Fibroblast of the aortic adventitia (primary cell): ENCODE results near the gene PARS2. TPM values are rescaled to one million over a fixed set of nuclear protein-coding genes. Genes with fewer than 3 reads are reported as not detected.
A peak's percentile ranks its signal among the peaks of the same experiment; 100 is the strongest.
"Not testable (repeated sequence)": the region's sequence is repeated elsewhere in the genome, so short reads cannot be mapped to it uniquely, and the experiment has no call there.

Experiments used
- DNase-seq: peaks from one replicate; pipeline ENCODE4 v3.0.0-alpha.2; 2010; ENCODE audit warnings: low read depth
- H3K4me3 ChIP-seq: 2 replicates; pipeline ENCODE4 v1.5.1; 2011; ENCODE audit warnings: low read depth, mild to moderate bottlenecking, control low read depth, low read length, moderate library complexity
- CTCF ChIP-seq: IDR thresholded peaks from 2 replicates; pipeline ENCODE4 v1.5.1; 2011; ENCODE audit warnings: mild to moderate bottlenecking, low read length, control low read depth, inconsistent platforms; ENCODE audit not compliant: insufficient read depth
- total RNA-seq: library from RNA; depleted of rRNA; stranded (reverse); fragments of >200 nt; gene quantifications from 2 replicates; pipeline ENCODE4 v1.2.3, GENCODE V29; 2012; ENCODE audit warnings: low replicate concordance

Gene PARS2
- total RNA-seq, 1 donor = 4.1 TPM

DNA sequence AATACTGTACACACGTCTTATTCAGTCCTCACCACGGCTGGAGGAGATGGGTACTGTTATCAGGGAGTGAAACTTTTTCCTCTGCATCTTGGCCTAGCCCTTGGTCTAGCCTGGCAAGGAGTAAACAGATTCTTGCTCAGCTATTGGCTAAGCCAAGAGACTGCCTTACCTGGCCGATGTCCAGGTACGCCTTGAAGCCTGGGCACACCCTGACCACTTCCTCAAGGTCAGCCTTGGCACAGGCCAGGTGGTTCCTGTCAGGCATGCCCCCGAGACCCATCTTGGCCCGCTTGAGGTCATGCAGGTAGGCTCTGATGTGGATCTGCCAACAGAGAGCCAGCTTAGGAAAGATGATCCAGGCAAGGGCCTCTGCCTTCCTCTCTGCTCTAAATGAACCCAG, 17.8 kb upstream of the PARS2 start:
- DNase-seq = no peak
- H3K4me3 ChIP-seq = no peak overlapping the region
- no peak for TF ChIP-seq CTCF

- no peak for TF ChIP-seq CTCF
- no peak overlapping the region for H3K4me3 ChIP-seq
- no peak for DNase-seq
Measured at GRCh38 chr1:54781023-54781723, 16.9 kb upstream of the PARS2 start.

- no peak for TF ChIP-seq CTCF
- no peak overlapping the region for H3K4me3 ChIP-seq
- DNase-seq = no peak
Measured at GRCh38 chr1:54777431-54777830, 13.1 kb upstream of the PARS2 start.

GRCh38 chr1:54777011-54777410, 12.7 kb upstream of the PARS2 start:
- TF ChIP-seq CTCF = no peak
- DNase-seq = no peak
- H3K4me3 ChIP-seq = no peak overlapping the region

DNA sequence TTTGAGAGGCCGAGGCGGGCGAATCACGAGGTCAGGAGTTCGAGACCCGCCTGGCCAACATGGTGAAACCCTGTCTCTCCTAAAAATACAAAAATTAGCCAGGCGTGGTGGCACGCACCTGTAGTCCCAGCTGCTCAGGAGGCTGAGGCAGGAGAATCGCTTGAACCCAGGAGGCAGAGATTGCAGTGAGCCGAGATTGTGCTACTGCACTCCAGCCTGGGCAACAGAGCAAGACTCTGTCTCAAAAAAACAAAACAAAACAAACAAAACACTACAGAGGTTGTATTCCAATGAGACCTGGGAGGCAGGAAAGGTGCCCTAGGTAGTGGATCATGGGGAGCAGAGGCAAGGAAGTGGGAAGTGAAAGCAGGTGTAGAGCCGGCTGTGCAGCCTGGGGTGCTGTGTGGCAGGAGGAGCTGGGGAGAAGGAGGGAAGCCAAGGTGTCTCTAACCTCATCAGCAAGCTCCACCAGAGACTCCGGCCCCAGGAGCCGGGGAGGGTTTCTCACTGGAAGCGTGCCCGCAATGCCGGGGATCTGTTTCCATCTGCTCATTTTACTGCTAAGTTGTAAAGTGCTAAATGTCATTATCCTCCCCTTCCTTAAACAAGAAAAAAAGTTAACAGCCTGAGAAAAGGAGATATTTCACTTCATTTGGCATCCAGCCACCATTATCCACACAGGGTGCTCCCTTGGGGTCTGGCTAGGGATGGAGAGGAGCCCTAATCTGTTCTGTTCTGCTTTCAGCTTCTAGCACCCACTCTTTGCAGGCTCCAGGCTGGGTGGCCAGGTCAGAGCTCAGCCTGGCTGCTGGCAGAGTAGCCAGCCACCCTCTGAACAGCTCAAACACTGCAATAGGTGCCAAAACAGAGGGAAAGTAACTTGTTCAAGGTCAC, 11.8 kb upstream of the PARS2 start:
- DNase-seq = not testable (repeated sequence)

DNA sequence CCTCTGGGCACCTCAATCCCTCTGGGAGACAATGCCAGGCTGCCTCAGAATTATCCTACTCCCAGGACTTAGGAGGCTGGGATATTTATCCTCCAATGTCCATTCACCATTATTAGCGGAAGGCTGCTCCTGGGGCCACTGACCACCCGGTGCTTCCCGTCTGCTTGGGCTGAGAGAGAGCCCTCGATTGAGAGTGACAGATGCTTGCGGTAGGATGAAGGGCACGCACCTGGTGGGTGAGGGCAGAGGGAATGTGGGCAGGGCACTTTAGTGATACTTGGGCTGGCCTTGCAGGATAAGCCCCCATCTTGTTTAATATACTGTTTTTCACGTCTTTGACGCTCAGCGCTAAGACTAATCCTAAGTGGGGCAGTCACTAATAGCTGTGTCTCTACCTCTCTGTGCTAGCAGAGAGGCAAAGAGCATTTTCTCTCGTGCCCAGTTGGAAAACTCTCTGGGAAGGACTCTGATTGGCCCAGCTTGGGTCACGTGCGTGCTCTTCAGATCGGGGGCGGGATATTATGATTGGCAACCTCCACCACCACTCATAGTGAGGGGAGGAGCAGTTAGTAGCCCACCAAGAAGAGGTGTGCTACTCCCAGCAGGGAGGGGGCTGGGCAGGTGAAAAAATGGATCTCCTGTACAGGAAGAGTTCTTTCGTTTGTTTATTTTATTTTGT, 10.6 kb upstream of the PARS2 start:
- DNase-seq = peak; percentile 15
- no peak for TF ChIP-seq CTCF
- no peak overlapping the region for H3K4me3 ChIP-seq

More for the DNA sequence above, 11.8 kb upstream of the PARS2 start:
- H3K4me3 ChIP-seq = not testable (repeated sequence)

DNA sequence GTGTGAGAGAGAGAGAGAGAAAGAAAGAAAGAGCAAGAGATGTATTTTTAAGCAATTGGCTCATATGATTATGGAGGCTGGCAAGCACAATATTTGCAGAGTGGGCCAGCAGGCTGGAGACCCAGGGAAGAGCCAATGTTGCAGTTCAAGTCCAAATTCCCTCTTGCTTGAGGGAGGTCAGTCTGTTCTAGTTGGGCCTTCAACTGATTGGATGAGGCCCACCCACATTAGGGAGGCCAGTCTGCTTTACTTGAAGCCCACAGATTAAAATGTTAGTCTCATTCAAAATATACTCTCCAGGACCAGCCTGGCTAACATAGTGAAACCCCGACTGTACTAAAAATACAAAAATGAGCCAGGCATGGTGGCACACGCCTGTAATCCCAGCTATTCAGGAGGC, 8.6 kb upstream of the PARS2 start:
- DNase-seq = no peak
- H3K4me3 ChIP-seq = no peak overlapping the region
- no peak for TF ChIP-seq CTCF
